C4-2B (cell line): ENCODE data around the gene ASXL3.

ENCODE experiments used
- ZFX ChIP-seq: fragments of 450-650 bp; IDR thresholded peaks from 2 replicates; pipeline ENCODE4 v1.6.1; 2017
- TF ChIP-seq, protein P1 (sequence below): fragments of 450-650 bp; conservative IDR thresholded peaks from 2 replicates; pipeline ENCODE4 v1.5.1; 2017; ENCODE audit warnings: mild to moderate bottlenecking

DNA sequence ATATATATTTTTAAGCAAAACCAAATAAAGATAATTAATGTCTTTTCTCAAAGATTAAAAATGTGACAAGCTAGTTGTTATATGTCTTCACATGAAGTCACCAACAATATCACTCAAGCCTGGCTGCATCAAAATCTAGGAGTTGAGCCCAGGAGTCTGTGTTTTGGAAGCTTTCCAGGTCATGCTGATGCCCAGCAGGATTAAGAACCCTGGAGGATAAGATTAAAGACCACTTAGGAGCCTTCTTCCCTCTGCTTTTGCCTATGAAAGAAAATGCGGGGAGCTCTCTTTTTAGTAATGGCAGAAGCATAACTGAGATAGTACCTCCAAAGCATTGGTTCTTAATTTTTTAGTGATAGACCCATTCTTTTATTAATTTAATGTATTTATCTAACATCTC is 157.4 kb downstream of the ASXL3 start:
- TF ChIP-seq, protein P1, sequence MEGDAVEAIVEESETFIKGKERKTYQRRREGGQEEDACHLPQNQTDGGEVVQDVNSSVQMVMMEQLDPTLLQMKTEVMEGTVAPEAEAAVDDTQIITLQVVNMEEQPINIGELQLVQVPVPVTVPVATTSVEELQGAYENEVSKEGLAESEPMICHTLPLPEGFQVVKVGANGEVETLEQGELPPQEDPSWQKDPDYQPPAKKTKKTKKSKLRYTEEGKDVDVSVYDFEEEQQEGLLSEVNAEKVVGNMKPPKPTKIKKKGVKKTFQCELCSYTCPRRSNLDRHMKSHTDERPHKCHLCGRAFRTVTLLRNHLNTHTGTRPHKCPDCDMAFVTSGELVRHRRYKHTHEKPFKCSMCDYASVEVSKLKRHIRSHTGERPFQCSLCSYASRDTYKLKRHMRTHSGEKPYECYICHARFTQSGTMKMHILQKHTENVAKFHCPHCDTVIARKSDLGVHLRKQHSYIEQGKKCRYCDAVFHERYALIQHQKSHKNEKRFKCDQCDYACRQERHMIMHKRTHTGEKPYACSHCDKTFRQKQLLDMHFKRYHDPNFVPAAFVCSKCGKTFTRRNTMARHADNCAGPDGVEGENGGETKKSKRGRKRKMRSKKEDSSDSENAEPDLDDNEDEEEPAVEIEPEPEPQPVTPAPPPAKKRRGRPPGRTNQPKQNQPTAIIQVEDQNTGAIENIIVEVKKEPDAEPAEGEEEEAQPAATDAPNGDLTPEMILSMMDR = no peak
- no peak for TF ChIP-seq ZFX
